ENCODE measurements around the gene IQSEC1.
"Not testable (repeated sequence)": the region's sequence is repeated elsewhere in the genome, so short reads cannot be mapped to it uniquely, and the experiment has no call there.

- TF ChIP-seq CTCF, POLR2A (IDR thresholded peaks at IDR 0.05): not testable (repeated sequence)
Observed at GRCh38 chr3:12878758-12879157, 194.5 kb downstream of the IQSEC1 start.

All from Peyer's patch (tissue), 4 donors.